OCI-LY1 (cell line): ENCODE results near the gene NXPH4.

ENCODE experiments used
- H2AFZ ChIP-seq: fragments of 200-600 bp; sonication (generic), shearing (Covaris generic); 2 replicates; pipeline ENCODE4 v1.6.0; 2014; ENCODE audit warnings: antibody characterized with exemption, mild to moderate bottlenecking, low read length
- H3F3A ChIP-seq: fragments of 200-600 bp; sonication (generic), shearing (Covaris generic); 2 replicates; pipeline ENCODE4 v1.6.0; 2014; ENCODE audit warnings: mild to moderate bottlenecking, antibody characterized with exemption, low read length, moderate library complexity; ENCODE audit not compliant: insufficient read depth
- H3K27ac ChIP-seq: fragments of 200-600 bp; sonication (generic); 2 replicates; pipeline ENCODE4 v1.5.1; 2014; ENCODE audit warnings: low read length, mixed run types, mild to moderate bottlenecking, low read depth; ENCODE audit not compliant: poor library complexity, severe bottlenecking
- H3K27me3 ChIP-seq: fragments of 200-600 bp; sonication (generic); 2 replicates; pipeline ENCODE4 v1.6.0; 2014; ENCODE audit warnings: antibody characterized with exemption, mild to moderate bottlenecking, low read length, moderate library complexity; ENCODE audit not compliant: insufficient read depth
- H3K36me3 ChIP-seq: fragments of 200-600 bp; sonication (generic); 2 replicates; pipeline ENCODE4 v1.6.1; 2014; ENCODE audit warnings: mild to moderate bottlenecking, antibody characterized with exemption, low read length, moderate library complexity, mixed read lengths; ENCODE audit not compliant: insufficient read depth
- H3K4me1 ChIP-seq: fragments of 200-600 bp; sonication (generic); 2 replicates; pipeline ENCODE4 v1.5.1; 2014; ENCODE audit warnings: mild to moderate bottlenecking, low read length, moderate library complexity; ENCODE audit not compliant: insufficient read depth, severe bottlenecking
- H3K4me2 ChIP-seq: fragments of 200-600 bp; sonication (generic), shearing (Covaris generic); 2 replicates; pipeline ENCODE4 v1.6.1; 2014; ENCODE audit warnings: low read length
- H3K4me3 ChIP-seq: fragments of 200-600 bp; sonication (generic); 2 replicates; pipeline ENCODE4 v1.5.1; 2014; ENCODE audit warnings: low read length, low read depth, mild to moderate bottlenecking, mixed read lengths; ENCODE audit not compliant: poor library complexity, severe bottlenecking
- H3K79me2 ChIP-seq: fragments of 200-600 bp; shearing (Covaris generic); 2 replicates; pipeline ENCODE4 v1.6.1; 2016; ENCODE audit warnings: mixed run types, low read length, mixed read lengths; ENCODE audit not compliant: insufficient read depth
- H3K9ac ChIP-seq: fragments of 200-600 bp; sonication (generic), shearing (Covaris generic); 2 replicates; pipeline ENCODE4 v1.6.1; 2014; ENCODE audit warnings: mild to moderate bottlenecking, low read length, mixed read lengths
- H3K9me2 ChIP-seq: fragments of 200-600 bp; sonication (generic), shearing (Covaris generic); 2 replicates; pipeline ENCODE4 v1.6.1; 2014; ENCODE audit warnings: low read depth, mild to moderate bottlenecking, low read length, mixed read lengths
- H3K9me3 ChIP-seq: fragments of 200-600 bp; shearing (Covaris generic); 2 replicates; pipeline ENCODE4 v1.6.1; 2014; ENCODE audit warnings: low read length, mixed read lengths
- H4K20me1 ChIP-seq: fragments of 200-600 bp; sonication (generic), shearing (Covaris generic); 2 replicates; pipeline ENCODE4 v1.6.0; 2016; ENCODE audit warnings: mild to moderate bottlenecking, low read length; ENCODE audit not compliant: insufficient read depth
- EZH2 ChIP-seq: fragments of 200-600 bp; sonication (generic), shearing (Covaris generic); IDR thresholded peaks from 2 replicates; pipeline ENCODE4 v1.8.0; 2017; ENCODE audit warnings: borderline replicate concordance, mixed run types, mild to moderate bottlenecking, antibody characterized with exemption, low read length, moderate library complexity, mixed read lengths
- TF ChIP-seq, protein P1 (sequence below): fragments of 200-600 bp; sonication (generic), shearing (Covaris generic); IDR thresholded peaks from 2 replicates; pipeline ENCODE4 v1.5.1; 2017; ENCODE audit warnings: mild to moderate bottlenecking, antibody characterized with exemption, low read length, moderate library complexity, mixed read lengths

The NXPH4 gene

DNA sequence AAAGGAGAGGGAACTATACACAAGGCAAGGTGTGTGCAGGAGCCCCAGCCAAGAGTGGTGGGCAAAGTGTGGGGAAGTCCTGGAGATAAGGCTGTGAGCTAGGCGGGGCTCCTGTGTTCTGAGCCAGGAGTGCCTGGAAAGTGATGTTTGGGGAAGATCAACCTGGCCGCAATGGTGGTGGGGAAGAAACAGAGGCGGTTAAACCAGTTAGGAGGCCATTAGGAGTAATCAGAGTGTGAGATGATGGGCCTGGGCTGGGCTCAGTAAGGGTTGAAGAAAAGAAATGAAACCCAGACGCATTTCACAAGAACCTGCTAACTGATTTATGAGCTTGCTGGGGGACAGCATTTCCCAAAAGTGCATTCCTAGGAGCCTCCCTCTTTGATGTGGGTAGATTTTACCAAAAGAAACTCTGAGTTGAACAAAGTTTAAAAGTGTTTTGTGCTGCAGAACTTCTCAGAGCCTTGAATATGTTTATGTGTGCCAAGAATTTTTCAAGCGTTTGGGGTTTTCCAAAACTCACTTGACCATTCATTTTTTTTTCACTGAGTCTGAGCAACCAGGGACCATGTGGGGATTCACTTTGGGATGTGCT lies 34.9 kb upstream of the NXPH4 start:
- Histone ChIP-seq H4K20me1 (no peaks in the 10 kb centered on the region), H3K36me3 (no peaks in the 10 kb centered on the region), H3K4me2 (no peak overlapping the region), H3K79me2 (no peaks in the 10 kb centered on the region), H3K27ac (no peak overlapping the region), H3K9me2 (no peaks in the 10 kb centered on the region), H3K9me3 (no peaks in the 10 kb centered on the region), H3K4me1 (peaks cover 13% of the 10 kb centered on the region), H3K4me3 (no peak overlapping the region), H3F3A (no peaks in the 10 kb centered on the region), H2AFZ (no peak overlapping the region), H3K27me3 (peaks cover 6% of the 10 kb centered on the region), H3K9ac (no peak overlapping the region)
- TF ChIP-seq, protein P1, sequence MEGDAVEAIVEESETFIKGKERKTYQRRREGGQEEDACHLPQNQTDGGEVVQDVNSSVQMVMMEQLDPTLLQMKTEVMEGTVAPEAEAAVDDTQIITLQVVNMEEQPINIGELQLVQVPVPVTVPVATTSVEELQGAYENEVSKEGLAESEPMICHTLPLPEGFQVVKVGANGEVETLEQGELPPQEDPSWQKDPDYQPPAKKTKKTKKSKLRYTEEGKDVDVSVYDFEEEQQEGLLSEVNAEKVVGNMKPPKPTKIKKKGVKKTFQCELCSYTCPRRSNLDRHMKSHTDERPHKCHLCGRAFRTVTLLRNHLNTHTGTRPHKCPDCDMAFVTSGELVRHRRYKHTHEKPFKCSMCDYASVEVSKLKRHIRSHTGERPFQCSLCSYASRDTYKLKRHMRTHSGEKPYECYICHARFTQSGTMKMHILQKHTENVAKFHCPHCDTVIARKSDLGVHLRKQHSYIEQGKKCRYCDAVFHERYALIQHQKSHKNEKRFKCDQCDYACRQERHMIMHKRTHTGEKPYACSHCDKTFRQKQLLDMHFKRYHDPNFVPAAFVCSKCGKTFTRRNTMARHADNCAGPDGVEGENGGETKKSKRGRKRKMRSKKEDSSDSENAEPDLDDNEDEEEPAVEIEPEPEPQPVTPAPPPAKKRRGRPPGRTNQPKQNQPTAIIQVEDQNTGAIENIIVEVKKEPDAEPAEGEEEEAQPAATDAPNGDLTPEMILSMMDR = no peak
- TF ChIP-seq EZH2 = no peak

DNA sequence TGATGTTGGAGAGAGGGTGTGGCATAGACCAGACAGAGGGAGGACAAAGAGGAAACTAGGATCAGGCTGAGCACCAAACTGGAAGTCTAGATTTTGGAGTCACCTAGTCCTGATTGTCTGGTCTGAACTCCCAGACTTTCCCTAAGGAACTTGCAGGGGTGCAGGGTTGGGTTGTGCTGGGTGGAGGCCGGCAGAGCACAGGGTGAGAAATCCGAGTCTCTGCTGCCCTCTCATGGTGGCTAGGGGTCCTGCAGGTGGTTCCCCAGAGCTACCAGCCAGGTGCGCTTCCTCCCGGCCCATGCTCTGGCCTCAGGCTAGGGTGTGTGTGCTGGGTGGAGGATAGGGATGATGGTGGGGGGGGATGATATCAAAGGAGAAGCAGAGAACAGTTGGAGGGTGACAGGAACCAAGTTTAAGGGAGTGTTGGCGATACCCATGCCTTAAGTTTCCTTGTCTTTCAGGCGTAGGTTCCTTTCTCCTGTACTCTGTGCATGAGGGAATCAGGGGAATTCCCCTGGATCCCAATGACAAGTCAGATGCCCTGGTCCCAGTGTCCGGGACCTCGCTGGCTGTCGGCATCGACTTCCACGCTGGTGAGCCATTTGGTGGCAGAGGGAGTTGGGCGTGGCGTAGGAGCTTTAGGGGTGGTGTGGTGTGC lies 33.5 kb upstream of the NXPH4 start:
- H3K4me3 ChIP-seq = no peak overlapping the region
- no peaks in the 10 kb centered on the region for H3K9me2 ChIP-seq
- no peak overlapping the region for H2AFZ ChIP-seq
- H3K27me3 ChIP-seq = peaks cover 6% of the 10 kb centered on the region
- no peak overlapping the region for H3K27ac ChIP-seq
- H4K20me1 ChIP-seq = no peaks in the 10 kb centered on the region
- H3K9ac ChIP-seq = no peak overlapping the region
- H3K79me2 ChIP-seq = no peaks in the 10 kb centered on the region
- no peaks in the 10 kb centered on the region for H3K36me3 ChIP-seq
- no peaks in the 10 kb centered on the region for H3F3A ChIP-seq
- no peak for TF ChIP-seq EZH2
- TF ChIP-seq, protein P1 = peak; percentile 98
- no peaks in the 10 kb centered on the region for H3K9me3 ChIP-seq
- no peak overlapping the region for H3K4me2 ChIP-seq
- H3K4me1 ChIP-seq = peaks cover 5% of the 10 kb centered on the region

DNA sequence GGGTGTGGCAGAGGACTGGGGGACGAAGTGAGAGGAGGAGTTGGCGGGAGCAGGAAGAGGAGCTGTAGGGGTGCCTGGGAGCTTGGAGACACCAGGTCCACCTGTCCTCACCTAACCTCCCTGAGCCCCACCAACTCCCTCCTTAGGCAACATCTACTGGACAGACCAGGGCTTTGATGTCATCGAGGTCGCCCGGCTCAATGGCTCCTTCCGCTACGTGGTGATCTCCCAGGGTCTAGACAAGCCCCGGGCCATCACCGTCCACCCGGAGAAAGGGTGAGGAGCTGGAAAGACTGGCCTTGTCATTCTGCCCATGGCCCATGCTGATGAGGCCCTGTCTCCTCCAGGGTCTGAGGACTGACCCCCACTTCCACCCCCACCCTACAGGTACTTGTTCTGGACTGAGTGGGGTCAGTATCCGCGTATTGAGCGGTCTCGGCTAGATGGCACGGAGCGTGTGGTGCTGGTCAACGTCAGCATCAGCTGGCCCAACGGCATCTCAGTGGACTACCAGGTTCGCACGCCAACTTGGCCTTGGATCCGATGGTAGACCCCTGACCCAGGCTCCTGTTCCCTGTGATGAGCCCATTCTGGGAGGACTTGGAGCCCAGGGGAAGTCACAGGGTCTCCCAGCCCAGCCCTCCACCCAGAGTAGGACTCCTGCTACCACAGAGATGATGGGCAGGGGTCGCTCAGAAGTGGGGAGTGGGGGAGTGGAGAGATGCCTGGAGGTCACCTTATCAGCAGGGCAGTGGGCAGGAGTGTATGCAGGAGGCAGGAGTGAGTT lies 32.5 kb upstream of the NXPH4 start:
- no peak for TF ChIP-seq EZH2
- TF ChIP-seq, protein P1 = no peak
- Histone ChIP-seq H3K27me3 (peaks cover 6% of the 10 kb centered on the region; the same call in 1 of the 2 replicates), H3K4me1 (no peaks in the 10 kb centered on the region), H3K27ac (no peak overlapping the region), H3K79me2 (no peaks in the 10 kb centered on the region), H2AFZ (no peak overlapping the region), H3K36me3 (no peaks in the 10 kb centered on the region), H3K4me3 (no peak overlapping the region), H3K9me3 (no peaks in the 10 kb centered on the region), H3F3A (no peaks in the 10 kb centered on the region), H3K9ac (no peak overlapping the region), H3K4me2 (no peak overlapping the region), H4K20me1 (no peaks in the 10 kb centered on the region), H3K9me2 (no peaks in the 10 kb centered on the region)
